ENCODE measurements around the gene RNMT.
A peak's percentile ranks its signal among the peaks of the same experiment; 100 is the strongest.

RNMT gene

GRCh38 chr18:13810950-13811485 is 84.5 kb downstream of the RNMT start:
- DNase-seq (ENCODE audit: low read depth in 4 of 4, low spot score in 1 of 4): no peak

- DNase-seq (ENCODE audit: low read depth in 4 of 4, low spot score in 1 of 4): no peak
These were observed 85.5 kb downstream of the RNMT start for GRCh38 chr18:13811993-13812392.

GRCh38 chr18:13813271-13813849 is 86.9 kb downstream of the RNMT start:
- peak; percentile 15 to 42 (median 28) for DNase-seq (ENCODE audit: low read depth in 4 of 4, low spot score in 1 of 4)
